Uterus (tissue), 2 donors: ENCODE measurements around the gene CCDC8.

ENCODE experiments used
- POLR2A ChIP-seq, 2 donors: fragments of 450-650 bp; IDR thresholded peaks; one replicate each; pipeline ENCODE4 v1.6.1; 2016; ENCODE audit warnings: antibody characterized with exemption in 2 of 2, mild to moderate bottlenecking in 1 of 2, moderate library complexity in 1 of 2
- TF ChIP-seq, protein P1 (sequence below), 4 experiments: fragments of 200-600 bp in 2 of 4; fragments of 450-650 bp in 2 of 4; sonication (generic) in 2 of 4; IDR thresholded peaks; one replicate each; pipeline ENCODE4 v1.5.1; 2016 to 2019; ENCODE audit warnings: antibody characterized with exemption in 4 of 4, mild to moderate bottlenecking in 2 of 4, moderate library complexity in 1 of 4

DNA sequence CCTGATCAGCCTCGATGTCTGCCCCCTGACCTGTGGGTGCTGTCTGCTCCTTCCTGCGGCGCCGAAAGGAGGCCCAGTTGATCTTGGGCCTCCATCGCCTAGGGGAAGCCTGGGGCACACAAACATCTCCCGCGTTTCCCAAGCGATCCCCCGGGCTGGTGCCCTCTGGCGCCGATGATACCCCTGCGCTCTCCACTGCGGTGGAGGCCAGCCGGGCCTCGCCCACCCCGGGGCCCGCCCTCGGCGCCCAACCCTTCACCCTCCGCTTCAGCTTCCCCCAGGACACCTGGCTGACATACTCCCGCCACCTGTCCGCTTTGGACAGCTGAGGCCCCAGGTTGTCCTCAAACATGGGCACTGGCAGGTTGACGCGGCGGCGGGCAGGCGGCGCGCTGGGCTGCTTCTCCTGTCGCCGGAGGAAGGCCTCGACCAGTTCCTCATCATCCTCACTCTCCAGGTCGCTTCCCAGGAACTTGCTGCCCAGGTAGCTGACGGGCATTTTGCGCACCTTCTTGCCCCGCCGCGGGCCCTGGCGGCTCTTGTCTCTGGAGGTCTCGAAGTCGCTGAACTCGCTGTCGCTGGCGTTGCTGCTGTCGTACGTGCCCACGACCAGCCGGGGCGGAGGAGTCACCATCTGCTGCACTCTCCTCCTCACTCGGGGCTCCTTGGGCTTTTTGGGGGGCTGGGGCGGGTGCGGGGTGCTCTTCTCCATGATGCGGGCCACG lies 1.3 kb downstream of the CCDC8 start:
- TF ChIP-seq, protein P1, sequence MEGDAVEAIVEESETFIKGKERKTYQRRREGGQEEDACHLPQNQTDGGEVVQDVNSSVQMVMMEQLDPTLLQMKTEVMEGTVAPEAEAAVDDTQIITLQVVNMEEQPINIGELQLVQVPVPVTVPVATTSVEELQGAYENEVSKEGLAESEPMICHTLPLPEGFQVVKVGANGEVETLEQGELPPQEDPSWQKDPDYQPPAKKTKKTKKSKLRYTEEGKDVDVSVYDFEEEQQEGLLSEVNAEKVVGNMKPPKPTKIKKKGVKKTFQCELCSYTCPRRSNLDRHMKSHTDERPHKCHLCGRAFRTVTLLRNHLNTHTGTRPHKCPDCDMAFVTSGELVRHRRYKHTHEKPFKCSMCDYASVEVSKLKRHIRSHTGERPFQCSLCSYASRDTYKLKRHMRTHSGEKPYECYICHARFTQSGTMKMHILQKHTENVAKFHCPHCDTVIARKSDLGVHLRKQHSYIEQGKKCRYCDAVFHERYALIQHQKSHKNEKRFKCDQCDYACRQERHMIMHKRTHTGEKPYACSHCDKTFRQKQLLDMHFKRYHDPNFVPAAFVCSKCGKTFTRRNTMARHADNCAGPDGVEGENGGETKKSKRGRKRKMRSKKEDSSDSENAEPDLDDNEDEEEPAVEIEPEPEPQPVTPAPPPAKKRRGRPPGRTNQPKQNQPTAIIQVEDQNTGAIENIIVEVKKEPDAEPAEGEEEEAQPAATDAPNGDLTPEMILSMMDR (IDR thresholded peaks at IDR 0.05) = no peak
- no peak for TF ChIP-seq POLR2A (IDR thresholded peaks at IDR 0.05)
